ENCODE results near the gene CACNA1H. TPM values are rescaled to one million over a fixed set of nuclear protein-coding genes. Genes with fewer than 3 reads are reported as not detected.

Gene CACNA1H
- 12.6 and 17.0 TPM in 2 replicates for total RNA-seq

DNA sequence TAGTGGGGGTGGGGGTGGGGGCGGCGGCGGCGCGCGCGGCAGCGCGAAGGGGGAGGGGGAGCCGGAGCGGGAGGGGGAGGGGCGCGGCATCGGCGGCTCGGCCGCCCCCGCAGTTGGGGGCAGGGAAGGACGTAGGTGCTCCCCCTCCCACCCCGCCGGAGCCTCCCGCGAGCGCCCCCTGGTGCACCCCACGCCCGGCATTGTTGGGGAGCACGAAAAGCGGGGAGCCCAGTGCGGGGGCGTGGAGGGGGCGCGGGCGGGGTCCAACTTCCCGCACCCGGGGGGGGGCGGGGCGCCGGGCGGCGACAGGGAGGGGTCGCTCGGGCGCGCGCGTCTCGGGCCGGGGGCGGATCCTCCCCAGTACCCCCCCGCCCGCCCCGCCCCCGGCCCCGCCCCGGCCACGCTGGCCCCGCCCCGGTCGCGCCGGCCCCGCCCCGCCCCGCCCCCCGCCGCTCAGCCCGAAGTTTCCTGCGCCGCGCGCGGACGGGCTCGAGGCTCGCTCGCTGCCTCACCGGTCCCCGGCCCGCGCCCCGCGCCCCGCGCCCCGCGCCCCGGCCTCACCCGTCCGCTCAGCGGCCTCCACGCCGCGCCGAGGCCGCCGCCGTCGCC lies at the start of gene CACNA1H:
TSS of gene CACNA1H (plus strand) at position 456 of the 609 bp plus-strand sequence. CDS start 632 bp downstream, outside the sequence.

DNA sequence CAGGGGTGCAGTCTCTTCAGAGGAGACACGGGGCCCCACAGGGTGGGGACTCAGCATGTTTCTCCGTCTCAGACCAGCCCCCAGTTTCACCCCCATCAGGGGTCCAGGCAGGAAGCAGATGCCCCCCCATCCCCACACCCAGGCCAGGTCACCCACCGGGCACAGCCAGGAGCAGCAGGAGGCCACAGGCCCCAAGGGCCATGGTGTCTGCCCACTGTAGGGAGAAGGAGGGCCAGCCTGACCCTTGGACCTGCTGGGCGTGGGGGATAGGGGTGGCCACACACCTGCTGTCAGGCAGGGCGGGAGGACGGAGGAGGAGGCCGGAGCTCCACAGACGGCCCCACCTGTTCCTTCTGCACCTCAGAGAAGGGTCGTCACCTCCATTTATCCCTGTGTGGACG lies 72.1 kb downstream of the CACNA1H start, which contains the start of gene TPSG1:
TSS of gene TPSG1 (minus strand) at position 218 of the 401 bp plus-strand sequence. CDS start at position 202, 16 bp downstream.

DNA sequence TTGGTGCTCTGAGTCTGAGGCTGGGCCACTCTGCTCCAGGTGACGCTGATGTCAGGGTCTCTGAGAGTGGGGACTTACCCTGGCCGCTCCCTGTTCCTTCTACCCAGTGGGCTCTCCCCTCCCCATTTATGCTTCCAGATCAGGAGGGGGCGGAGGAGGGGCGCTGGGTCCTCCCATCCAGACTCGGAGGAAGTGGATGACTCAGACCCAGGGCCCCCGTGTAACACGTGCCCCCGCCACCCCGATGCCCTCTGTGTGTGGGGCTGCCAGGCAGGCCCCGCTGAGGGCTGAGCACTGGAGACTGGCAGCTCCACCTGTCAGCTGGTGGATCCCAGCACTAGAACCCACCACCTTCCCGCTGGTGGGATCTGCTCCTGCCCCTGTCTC lies 77.2 kb downstream of the CACNA1H start, which contains the start of gene TPSB2:
TSS of gene TPSB2 (minus strand) at position 101 of the 387 bp plus-strand sequence. CDS start 233 bp downstream, outside the sequence.

DNA sequence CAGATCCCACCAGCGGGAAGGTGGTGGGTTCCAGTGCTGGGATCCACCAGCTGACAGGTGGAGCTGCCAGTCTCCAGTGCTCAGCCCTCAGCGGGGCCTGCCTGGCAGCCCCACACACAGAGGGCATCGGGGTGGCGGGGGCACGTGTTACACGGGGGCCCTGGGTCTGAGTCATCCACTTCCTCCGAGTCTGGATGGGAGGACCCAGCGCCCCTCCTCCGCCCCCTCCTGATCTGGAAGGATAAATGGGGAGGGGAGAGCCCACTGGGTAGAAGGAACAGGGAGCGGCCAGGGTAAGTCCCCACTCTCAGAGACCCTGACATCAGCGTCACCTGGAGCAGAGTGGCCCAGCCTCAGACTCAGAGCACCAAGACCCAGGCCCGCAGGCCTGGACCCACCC lies 87.5 kb downstream of the CACNA1H start, which contains the start of gene TPSAB1:
TSS of gene TPSAB1 (plus strand) at position 270 of the 400 bp plus-strand sequence. CDS start 234 bp downstream, outside the sequence.

DNA sequence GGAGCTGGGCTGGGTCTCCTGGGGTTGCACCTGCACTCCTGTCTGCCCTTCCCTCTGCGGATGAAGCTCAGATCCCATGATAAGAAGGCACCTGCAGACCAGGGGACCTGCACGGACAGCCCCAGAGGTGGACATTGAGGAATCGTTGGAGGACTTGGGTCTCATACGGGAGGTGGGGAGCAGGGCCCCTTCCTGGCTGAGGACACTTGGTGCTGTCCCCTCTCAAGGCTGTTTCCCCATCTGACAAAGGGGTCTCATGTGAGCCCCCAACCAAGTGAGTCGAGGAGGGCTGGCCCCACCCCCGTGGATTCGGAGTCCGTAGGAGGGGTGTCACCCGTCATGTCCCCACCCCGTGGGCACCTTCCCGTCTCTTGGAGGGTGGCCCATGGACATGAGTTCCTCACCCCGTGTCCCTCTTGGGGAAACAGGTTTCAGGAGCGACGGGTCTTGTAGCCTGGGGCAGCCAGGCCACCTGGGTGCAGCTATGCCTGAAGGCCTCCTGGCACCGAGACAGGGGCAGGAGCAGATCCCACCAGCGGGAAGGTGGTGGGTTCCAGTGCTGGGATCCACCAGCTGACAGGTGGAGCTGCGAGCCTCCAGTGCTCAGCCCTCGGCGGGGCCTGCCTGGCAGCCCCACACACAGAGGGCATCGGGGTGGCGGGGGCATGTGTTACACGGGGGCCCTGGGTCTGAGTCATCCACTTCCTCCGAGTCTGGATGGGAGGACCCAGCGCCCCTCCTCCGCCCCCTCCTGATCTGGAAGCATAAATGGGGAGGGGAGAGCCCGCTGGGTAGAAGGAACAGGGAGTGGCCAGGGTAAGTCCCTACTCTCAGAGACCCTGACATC lies 102.6 kb downstream of the CACNA1H start, which contains the start of gene TPSD1:
TSS of gene TPSD1 (plus strand) at position 794 of the 847 bp plus-strand sequence. CDS start 212 bp downstream, outside the sequence.

Other genes starting within 250 kb of the CACNA1H start
- gene LMF1, start 182.1 kb upstream of the CACNA1H start, total RNA-seq: 21.9 and 36.9 TPM in 2 replicates
- gene SOX8, start 171.3 kb upstream of the CACNA1H start, total RNA-seq: 0.26 and 0.72 TPM in 2 replicates
- not detected in 2 replicates for gene SSTR5, start 80.4 kb upstream of the CACNA1H start, total RNA-seq
- 0.13 TPM in 1 of 2 replicates, not detected in the other for gene C1QTNF8, start 56.9 kb upstream of the CACNA1H start, total RNA-seq
- gene TPSG1, start 72.2 kb downstream of the CACNA1H start, total RNA-seq: not detected in 2 replicates
- gene TPSB2, start 77.1 kb downstream of the CACNA1H start, total RNA-seq: not detected in 2 replicates
- gene TPSAB1, start 87.6 kb downstream of the CACNA1H start, total RNA-seq: not detected in 2 replicates
- not detected in 2 replicates for gene TPSD1, start 103.0 kb downstream of the CACNA1H start, total RNA-seq
- 44.2 and 52.5 TPM in 2 replicates for gene UBE2I, start 156.5 kb downstream of the CACNA1H start, total RNA-seq
- 1.2 and 1.3 TPM in 2 replicates for gene BAIAP3, start 180.5 kb downstream of the CACNA1H start, total RNA-seq
- gene TSR3, start 198.8 kb downstream of the CACNA1H start, total RNA-seq: 51.9 and 69.6 TPM in 2 replicates
- 54.5 and 67.9 TPM in 2 replicates for gene GNPTG, start 198.8 kb downstream of the CACNA1H start, total RNA-seq

All from smooth muscle cell of the pulmonary artery (primary cell).